Activated T-helper 1 cell treated with anti-CD3 and anti-CD28 coated beads, Interleukin-2, amount 50 U/mL, for 16 hours (primary cell): ENCODE results near the gene CAST.
"Not testable (repeated sequence)": the region's sequence is repeated elsewhere in the genome, so short reads cannot be mapped to it uniquely, and the experiment has no call there.

Experiments
- DNase-seq, 2 donors: peaks; one replicate each; pipeline ENCODE4 v3.0.0-alpha.2; 2020; ENCODE audit warnings: low read depth in 1 of 2, low spot score in 1 of 2

Gene CAST

GRCh38 chr5:96742538-96742937, 80.4 kb downstream of the CAST start:
- no peak for DNase-seq

- no peak for DNase-seq
Measured at GRCh38 chr5:96743065-96743768, 81.0 kb downstream of the CAST start.

DNA sequence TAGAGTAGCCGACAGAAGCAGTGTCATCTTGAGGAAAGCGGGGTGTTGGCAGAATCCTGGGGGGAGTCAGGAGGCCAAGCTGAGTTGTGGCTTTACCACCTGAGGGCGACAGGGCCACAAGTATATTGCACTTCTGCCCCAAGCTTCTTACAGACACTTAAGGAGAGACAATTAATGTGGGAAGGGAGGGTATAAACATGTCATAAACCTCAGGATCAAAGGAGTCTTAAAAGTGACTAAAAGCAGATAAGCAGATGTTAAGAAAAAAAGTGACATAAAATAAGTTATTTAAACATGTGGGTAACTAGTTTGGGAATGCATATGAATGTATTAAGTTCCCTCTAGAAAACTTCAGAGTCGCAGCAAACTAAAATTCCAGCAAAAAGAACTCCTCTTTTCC, 81.6 kb downstream of the CAST start:
- DNase-seq = no peak

- DNase-seq = not testable (repeated sequence)
Measured at GRCh38 chr5:96744218-96744617, 82.0 kb downstream of the CAST start.

DNA sequence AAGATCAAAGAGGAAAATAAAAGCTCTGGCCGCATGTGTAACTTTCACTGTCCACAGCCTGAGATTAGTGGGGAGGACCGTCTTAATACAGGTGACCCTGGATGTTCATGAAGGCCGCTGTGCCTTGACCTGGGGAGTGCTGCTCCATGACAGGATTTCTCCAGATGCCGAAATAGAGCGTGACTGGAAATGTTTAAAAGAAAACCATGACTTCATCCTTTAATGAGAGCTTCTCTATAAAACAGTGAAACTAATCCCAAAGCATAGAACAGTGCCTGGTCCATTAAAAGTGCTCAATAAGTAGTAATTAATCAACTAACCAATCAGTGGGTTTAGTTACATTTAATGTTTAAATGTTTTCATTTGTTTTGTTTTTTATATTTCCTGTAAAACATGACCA, 82.8 kb downstream of the CAST start:
- no peak for DNase-seq

- DNase-seq = no peak
Measured at GRCh38 chr5:96745844-96746531, 83.8 kb downstream of the CAST start.

GRCh38 chr5:96747720-96748119, 85.5 kb downstream of the CAST start:
- DNase-seq = no peak

DNA sequence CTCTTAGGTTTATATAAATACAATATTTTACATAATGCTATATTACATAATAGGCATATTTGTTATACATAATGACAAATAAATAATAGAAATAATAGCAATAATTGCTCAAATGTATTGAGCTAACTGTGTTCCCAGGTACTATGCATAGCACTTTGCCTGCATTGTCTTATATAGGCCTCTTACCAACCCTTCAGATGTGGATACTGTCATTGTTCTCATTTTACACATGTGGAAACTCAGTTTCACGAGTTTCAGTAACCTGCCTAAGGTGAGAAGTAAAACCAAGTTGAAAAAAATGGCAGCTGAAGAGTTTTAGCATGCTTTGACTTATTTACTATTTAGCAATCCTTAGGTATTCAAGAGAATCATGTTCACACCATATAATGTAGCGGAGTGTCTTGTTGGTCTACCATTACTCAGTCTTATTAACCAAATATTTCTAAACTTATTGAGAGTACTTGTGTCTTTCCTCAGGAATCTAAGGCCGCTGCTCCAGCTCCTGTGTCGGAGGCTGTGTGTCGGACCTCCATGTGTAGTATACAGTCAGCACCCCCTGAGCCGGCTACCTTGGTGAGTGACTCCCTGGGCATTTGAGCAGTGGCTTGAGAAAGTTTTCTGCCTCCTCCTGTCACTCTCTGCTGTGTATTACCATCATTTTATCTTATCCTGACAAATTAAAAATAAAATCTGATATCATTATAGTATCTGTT, 88.1 kb downstream of the CAST start:
- no peak for DNase-seq

- no peak for DNase-seq
Measured at GRCh38 chr5:96751203-96752169, 89.3 kb downstream of the CAST start.

- DNase-seq = no peak
Measured at GRCh38 chr5:96752341-96753016, 90.3 kb downstream of the CAST start.

GRCh38 chr5:96753017-96753397, 90.8 kb downstream of the CAST start:
- DNase-seq = no peak

- DNase-seq = no peak
Measured at GRCh38 chr5:96753848-96754247, 91.7 kb downstream of the CAST start.

DNA sequence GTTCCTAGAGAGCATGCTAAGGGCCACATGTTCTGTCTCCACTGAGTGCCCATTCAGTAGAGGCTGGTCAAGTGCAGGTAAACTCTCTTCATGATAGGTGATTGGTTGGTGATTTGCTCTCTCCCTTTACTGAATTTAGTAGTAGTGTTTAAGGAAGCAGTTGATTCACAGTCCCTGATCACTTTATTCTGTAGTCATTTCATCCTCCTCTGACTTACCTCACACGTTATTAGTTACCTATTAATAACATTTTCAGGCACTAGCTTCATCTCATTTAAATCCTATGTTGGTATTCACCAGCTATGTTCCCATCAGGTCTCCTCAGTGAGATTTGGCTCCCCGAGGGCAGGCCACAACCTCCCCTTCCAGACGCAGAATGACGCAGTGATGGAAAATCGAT, 93.7 kb downstream of the CAST start:
- no peak for DNase-seq

- DNase-seq = no peak
Measured at GRCh38 chr5:96756985-96757384, 94.8 kb downstream of the CAST start.

- no peak for DNase-seq
Measured at GRCh38 chr5:96758621-96759020, 96.4 kb downstream of the CAST start.

DNA sequence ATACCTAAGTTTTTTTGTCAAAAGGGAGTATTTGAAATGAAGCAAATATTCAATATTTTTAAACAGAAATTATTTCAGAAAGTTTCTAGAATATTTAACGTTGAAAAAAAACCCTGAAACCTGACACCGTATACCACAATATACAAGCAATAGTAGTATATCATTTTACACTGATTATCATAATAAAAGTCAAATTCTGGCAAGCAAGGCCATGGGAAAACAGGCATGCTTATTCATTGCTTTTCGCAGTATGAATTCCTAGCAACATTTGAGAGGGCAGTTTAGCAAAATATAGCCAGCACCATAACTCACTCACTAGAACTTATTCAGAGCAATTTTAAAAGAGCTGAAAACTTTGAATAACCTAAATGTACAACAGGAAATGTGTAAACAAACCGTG, 99.4 kb downstream of the CAST start:
- DNase-seq = no peak

- DNase-seq = no peak
Measured at GRCh38 chr5:96763026-96763425, 100.8 kb downstream of the CAST start.

GRCh38 chr5:96765043-96765442, 102.9 kb downstream of the CAST start:
- no peak for DNase-seq

GRCh38 chr5:96768708-96769251, 106.6 kb downstream of the CAST start:
- DNase-seq = no peak

GRCh38 chr5:96771395-96771794, 109.2 kb downstream of the CAST start:
- no peak for DNase-seq
